Loucy (cell line): ENCODE results near the gene ARHGAP5.

ENCODE experiments used
- EZH2phosphoT487 ChIP-seq: fragments of 200-600 bp; IDR thresholded peaks from 2 replicates; pipeline ENCODE4 v1.6.1; 2018; ENCODE audit warnings: antibody characterized with exemption, mild to moderate bottlenecking, moderate library complexity, borderline replicate concordance
- TF ChIP-seq, protein P1 (sequence below): fragments of 200-600 bp; sonication (generic); conservative IDR thresholded peaks from 2 replicates; pipeline ENCODE4 v1.5.1; 2014; ENCODE audit warnings: mild to moderate bottlenecking, antibody characterized with exemption, low read length

DNA sequence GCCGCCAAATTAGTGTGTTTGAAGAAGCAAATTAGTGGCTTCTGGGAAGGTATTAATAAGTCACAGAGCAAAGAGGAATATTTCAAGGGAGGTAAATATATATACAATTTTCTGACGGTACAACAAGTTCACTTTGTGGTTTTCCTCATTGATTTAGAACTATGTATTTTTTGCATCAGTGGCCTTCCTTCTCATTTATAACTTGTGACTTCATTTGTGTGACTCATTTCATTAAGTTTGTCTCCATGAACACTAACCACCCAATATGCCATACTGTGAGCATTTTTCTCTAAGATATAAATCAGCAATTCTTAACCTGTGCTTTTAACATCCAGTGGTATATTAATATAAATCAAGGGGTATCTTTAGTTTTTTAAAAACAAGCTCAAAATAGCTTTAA is 29.3 kb upstream of the ARHGAP5 start:
- TF ChIP-seq EZH2phosphoT487: no peak
- TF ChIP-seq, protein P1, sequence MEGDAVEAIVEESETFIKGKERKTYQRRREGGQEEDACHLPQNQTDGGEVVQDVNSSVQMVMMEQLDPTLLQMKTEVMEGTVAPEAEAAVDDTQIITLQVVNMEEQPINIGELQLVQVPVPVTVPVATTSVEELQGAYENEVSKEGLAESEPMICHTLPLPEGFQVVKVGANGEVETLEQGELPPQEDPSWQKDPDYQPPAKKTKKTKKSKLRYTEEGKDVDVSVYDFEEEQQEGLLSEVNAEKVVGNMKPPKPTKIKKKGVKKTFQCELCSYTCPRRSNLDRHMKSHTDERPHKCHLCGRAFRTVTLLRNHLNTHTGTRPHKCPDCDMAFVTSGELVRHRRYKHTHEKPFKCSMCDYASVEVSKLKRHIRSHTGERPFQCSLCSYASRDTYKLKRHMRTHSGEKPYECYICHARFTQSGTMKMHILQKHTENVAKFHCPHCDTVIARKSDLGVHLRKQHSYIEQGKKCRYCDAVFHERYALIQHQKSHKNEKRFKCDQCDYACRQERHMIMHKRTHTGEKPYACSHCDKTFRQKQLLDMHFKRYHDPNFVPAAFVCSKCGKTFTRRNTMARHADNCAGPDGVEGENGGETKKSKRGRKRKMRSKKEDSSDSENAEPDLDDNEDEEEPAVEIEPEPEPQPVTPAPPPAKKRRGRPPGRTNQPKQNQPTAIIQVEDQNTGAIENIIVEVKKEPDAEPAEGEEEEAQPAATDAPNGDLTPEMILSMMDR: no peak
